ENCODE results near the gene GSTT2.

Gene GSTT2

GRCh38 chr22:24010018-24010391, 30.1 kb downstream of the GSTT2 start:
- no peaks in the 10 kb centered on the region for H3K27me3 Mint-ChIP-seq
- peak overlapping the region; percentile 77 for H3K27ac Mint-ChIP-seq
- peaks cover 26% of the 10 kb centered on the region for H3K4me1 Mint-ChIP-seq (ENCODE audit: low read depth)
- no peak for DNase-seq
- H3K4me3 Mint-ChIP-seq, result peak overlapping the region; percentile 58
- H3K36me3 Mint-ChIP-seq (ENCODE audit: low read depth), result peaks cover 20% of the 10 kb centered on the region
- no peaks in the 10 kb centered on the region for H3K9me3 Mint-ChIP-seq

GRCh38 chr22:24011735-24012068, 31.8 kb downstream of the GSTT2 start:
- Mint-ChIP-seq H3K4me1 (ENCODE audit: low read depth) (peaks cover 28% of the 10 kb centered on the region), H3K27ac (peak overlapping the region; percentile 97), H3K36me3 (ENCODE audit: low read depth) (peaks cover 31% of the 10 kb centered on the region), H3K4me3 (peak overlapping the region; percentile 93), H3K9me3 (peaks cover 2% of the 10 kb centered on the region), H3K27me3 (no peaks in the 10 kb centered on the region)
- no peak for DNase-seq

- peaks cover 54% of the 10 kb centered on the region for H3K36me3 Mint-ChIP-seq (ENCODE audit: low read depth)
- peaks cover 35% of the 10 kb centered on the region for H3K4me1 Mint-ChIP-seq (ENCODE audit: low read depth)
- no peak overlapping the region for H3K4me3 Mint-ChIP-seq
- H3K27ac Mint-ChIP-seq, result no peak overlapping the region
- no peak for DNase-seq
- H3K9me3 Mint-ChIP-seq, result peaks cover 2% of the 10 kb centered on the region
- no peaks in the 10 kb centered on the region for H3K27me3 Mint-ChIP-seq
These were observed 36.2 kb downstream of the GSTT2 start for GRCh38 chr22:24016156-24016555.

GRCh38 chr22:24021304-24021703, 41.4 kb downstream of the GSTT2 start:
- no peak overlapping the region for H3K27ac Mint-ChIP-seq
- H3K36me3 Mint-ChIP-seq (ENCODE audit: low read depth), result peaks cover 66% of the 10 kb centered on the region
- H3K4me3 Mint-ChIP-seq, result no peak overlapping the region
- DNase-seq, result no peak
- peaks cover 56% of the 10 kb centered on the region for H3K4me1 Mint-ChIP-seq (ENCODE audit: low read depth)
- peaks cover 3% of the 10 kb centered on the region for H3K9me3 Mint-ChIP-seq
- H3K27me3 Mint-ChIP-seq, result no peaks in the 10 kb centered on the region

- H3K27me3 Mint-ChIP-seq, result no peaks in the 10 kb centered on the region
- H3K27ac Mint-ChIP-seq, result peak overlapping the region; percentile 86
- H3K36me3 Mint-ChIP-seq (ENCODE audit: low read depth), result peaks cover 59% of the 10 kb centered on the region
- DNase-seq, result no peak
- peak overlapping the region; percentile 18 for H3K4me3 Mint-ChIP-seq
- peaks cover 62% of the 10 kb centered on the region for H3K4me1 Mint-ChIP-seq (ENCODE audit: low read depth)
- H3K9me3 Mint-ChIP-seq, result peaks cover 3% of the 10 kb centered on the region
These were observed 43.4 kb downstream of the GSTT2 start for GRCh38 chr22:24023204-24023789.

- DNase-seq, result no peak
- H3K4me3 Mint-ChIP-seq, result no peak overlapping the region
- no peaks in the 10 kb centered on the region for H3K27me3 Mint-ChIP-seq
- peak overlapping the region; percentile 32 for H3K27ac Mint-ChIP-seq
- peaks cover 64% of the 10 kb centered on the region for H3K4me1 Mint-ChIP-seq (ENCODE audit: low read depth)
- peaks cover 55% of the 10 kb centered on the region for H3K36me3 Mint-ChIP-seq (ENCODE audit: low read depth)
- peaks cover 3% of the 10 kb centered on the region for H3K9me3 Mint-ChIP-seq
These were observed 44.4 kb downstream of the GSTT2 start for GRCh38 chr22:24024354-24024753.

GRCh38 chr22:24025475-24025874, 45.5 kb downstream of the GSTT2 start:
- Mint-ChIP-seq H3K27me3 (no peaks in the 10 kb centered on the region), H3K4me3 (no peak overlapping the region), H3K36me3 (ENCODE audit: low read depth) (peaks cover 57% of the 10 kb centered on the region), H3K27ac (no peak overlapping the region), H3K4me1 (ENCODE audit: low read depth) (peaks cover 65% of the 10 kb centered on the region), H3K9me3 (peaks cover 3% of the 10 kb centered on the region)
- DNase-seq, result no peak

GRCh38 chr22:24026056-24026455, 46.1 kb downstream of the GSTT2 start:
- H3K27ac Mint-ChIP-seq, result no peak overlapping the region
- peaks cover 3% of the 10 kb centered on the region for H3K9me3 Mint-ChIP-seq
- peaks cover 62% of the 10 kb centered on the region for H3K4me1 Mint-ChIP-seq (ENCODE audit: low read depth)
- no peaks in the 10 kb centered on the region for H3K27me3 Mint-ChIP-seq
- peaks cover 58% of the 10 kb centered on the region for H3K36me3 Mint-ChIP-seq (ENCODE audit: low read depth)
- H3K4me3 Mint-ChIP-seq, result no peak overlapping the region
- no peak for DNase-seq

GRCh38 chr22:24026733-24027132, 46.8 kb downstream of the GSTT2 start:
- Mint-ChIP-seq H3K36me3 (ENCODE audit: low read depth) (peaks cover 62% of the 10 kb centered on the region), H3K27me3 (no peaks in the 10 kb centered on the region), H3K4me3 (no peak overlapping the region), H3K9me3 (peaks cover 3% of the 10 kb centered on the region), H3K4me1 (ENCODE audit: low read depth) (peaks cover 66% of the 10 kb centered on the region), H3K27ac (no peak overlapping the region)
- DNase-seq, result no peak

- Mint-ChIP-seq H3K4me3 (no peak overlapping the region), H3K27me3 (no peaks in the 10 kb centered on the region), H3K4me1 (ENCODE audit: low read depth) (peaks cover 67% of the 10 kb centered on the region), H3K36me3 (ENCODE audit: low read depth) (peaks cover 60% of the 10 kb centered on the region), H3K9me3 (peaks cover 3% of the 10 kb centered on the region), H3K27ac (no peak overlapping the region)
- no peak for DNase-seq
These were observed 47.5 kb downstream of the GSTT2 start for GRCh38 chr22:24027389-24027975.

GRCh38 chr22:24027991-24028390, 48.1 kb downstream of the GSTT2 start:
- H3K9me3 Mint-ChIP-seq, result peaks cover 3% of the 10 kb centered on the region
- H3K4me3 Mint-ChIP-seq, result no peak overlapping the region
- peaks cover 59% of the 10 kb centered on the region for H3K36me3 Mint-ChIP-seq (ENCODE audit: low read depth)
- H3K27ac Mint-ChIP-seq, result no peak overlapping the region
- peaks cover 65% of the 10 kb centered on the region for H3K4me1 Mint-ChIP-seq (ENCODE audit: low read depth)
- no peak for DNase-seq
- H3K27me3 Mint-ChIP-seq, result no peaks in the 10 kb centered on the region

GRCh38 chr22:24028533-24028932, 48.6 kb downstream of the GSTT2 start:
- Mint-ChIP-seq H3K4me3 (no peak overlapping the region), H3K9me3 (peaks cover 3% of the 10 kb centered on the region), H3K36me3 (ENCODE audit: low read depth) (peaks cover 53% of the 10 kb centered on the region), H3K27ac (no peak overlapping the region), H3K27me3 (no peaks in the 10 kb centered on the region), H3K4me1 (ENCODE audit: low read depth) (peaks cover 62% of the 10 kb centered on the region)
- DNase-seq, result no peak

GRCh38 chr22:24029304-24029703, 49.4 kb downstream of the GSTT2 start:
- H3K9me3 Mint-ChIP-seq, result peaks cover 1% of the 10 kb centered on the region
- H3K36me3 Mint-ChIP-seq (ENCODE audit: low read depth), result peaks cover 48% of the 10 kb centered on the region
- H3K27me3 Mint-ChIP-seq, result no peaks in the 10 kb centered on the region
- peaks cover 61% of the 10 kb centered on the region for H3K4me1 Mint-ChIP-seq (ENCODE audit: low read depth)
- DNase-seq, result no peak
- H3K27ac Mint-ChIP-seq, result no peak overlapping the region
- no peak overlapping the region for H3K4me3 Mint-ChIP-seq

- no peaks in the 10 kb centered on the region for H3K27me3 Mint-ChIP-seq
- no peak overlapping the region for H3K4me3 Mint-ChIP-seq
- H3K9me3 Mint-ChIP-seq, result no peaks in the 10 kb centered on the region
- no peak overlapping the region for H3K27ac Mint-ChIP-seq
- DNase-seq, result no peak
- H3K4me1 Mint-ChIP-seq (ENCODE audit: low read depth), result peaks cover 60% of the 10 kb centered on the region
- peaks cover 39% of the 10 kb centered on the region for H3K36me3 Mint-ChIP-seq (ENCODE audit: low read depth)
These were observed 50.3 kb downstream of the GSTT2 start for GRCh38 chr22:24030186-24030702.
